ENCODE measurements around the gene ASF1B. TPM values are rescaled to one million over a fixed set of nuclear protein-coding genes. Genes with fewer than 3 reads are reported as not detected.

The ASF1B gene
- total RNA-seq, 1 experiment from 2014 or later, result 117 TPM

GRCh38 chr19:14138576-14139265 is 2.3 kb upstream of the ASF1B start:
- peak; percentile 59 for DNase-seq (ENCODE audit: low read depth)

- DNase-seq (ENCODE audit: low read depth), result no peak
These were observed 342 bp downstream of the ASF1B start for GRCh38 chr19:14135985-14136508.

GRCh38 chr19:14135355-14135754 is 1.0 kb downstream of the ASF1B start:
- no peak for DNase-seq (ENCODE audit: low read depth)

- no peak for DNase-seq (ENCODE audit: low read depth)
These were observed 8.4 kb downstream of the ASF1B start for GRCh38 chr19:14127929-14128509.

GRCh38 chr19:14127176-14127575 is 9.2 kb downstream of the ASF1B start:
- no peak for DNase-seq (ENCODE audit: low read depth)

GRCh38 chr19:14122924-14123323 is 13.5 kb downstream of the ASF1B start:
- DNase-seq (ENCODE audit: low read depth), result no peak

- DNase-seq (ENCODE audit: low read depth), result no peak
These were observed 15.9 kb downstream of the ASF1B start for GRCh38 chr19:14120497-14120780.

GRCh38 chr19:14119644-14120496 is 16.5 kb downstream of the ASF1B start:
- DNase-seq (ENCODE audit: low read depth), result no peak

GRCh38 chr19:14119146-14119545 is 17.2 kb downstream of the ASF1B start:
- DNase-seq (ENCODE audit: low read depth), result no peak

GRCh38 chr19:14118165-14119051 is 18.0 kb downstream of the ASF1B start:
- peak; percentile 40 for DNase-seq (ENCODE audit: low read depth)

- DNase-seq (ENCODE audit: low read depth), result peak; percentile 98
These were observed 18.7 kb downstream of the ASF1B start, which contains the start of gene PRKACA for GRCh38 chr19:14117668-14118164. Gene PRKACA, minus strand, starts transcription at chr19:14117762. Its CDS starts 215 bp downstream, at chr19:14117547.

- no peak for DNase-seq (ENCODE audit: low read depth)
These were observed 19.3 kb downstream of the ASF1B start for GRCh38 chr19:14116918-14117578.

- DNase-seq (ENCODE audit: low read depth), result no peak
These were observed 19.9 kb downstream of the ASF1B start for GRCh38 chr19:14116525-14116917.

GRCh38 chr19:14115756-14116155 is 20.6 kb downstream of the ASF1B start:
- DNase-seq (ENCODE audit: low read depth), result no peak

GRCh38 chr19:14114854-14115253 is 21.5 kb downstream of the ASF1B start:
- no peak for DNase-seq (ENCODE audit: low read depth)

GRCh38 chr19:14114439-14114838 is 21.9 kb downstream of the ASF1B start:
- no peak for DNase-seq (ENCODE audit: low read depth)

- DNase-seq (ENCODE audit: low read depth), result no peak
These were observed 22.5 kb downstream of the ASF1B start for GRCh38 chr19:14113762-14114414.

GRCh38 chr19:14112809-14113385 is 23.5 kb downstream of the ASF1B start:
- DNase-seq (ENCODE audit: low read depth), result no peak

GRCh38 chr19:14112051-14112808 is 24.2 kb downstream of the ASF1B start:
- DNase-seq (ENCODE audit: low read depth), result no peak
